HepG2 (cell line): ENCODE data around the gene TMEM87A. TPM values are rescaled to one million over a fixed set of nuclear protein-coding genes. Genes with fewer than 3 reads are reported as not detected.

Experiments
- GABPB1 ChIP-seq: IDR thresholded peaks from 2 replicates; pipeline ENCODE4 v1.6.1; 2016; ENCODE audit warnings: mild to moderate bottlenecking, missing genetic modification reagents, moderate library complexity, missing compliant biosample characterization
- GATA4 ChIP-seq: sonication (generic); IDR thresholded peaks from 2 replicates; pipeline ENCODE4 v1.6.1; 2016; ENCODE audit warnings: antibody characterized with exemption, low read depth, borderline replicate concordance
- KMT2A ChIP-seq: sonication (generic); formaldehyde crosslinking; IDR thresholded peaks from 2 replicates; pipeline ENCODE4 v1.4.0; 2020; ENCODE audit warnings: missing genetic modification reagents
- NFKBIZ ChIP-seq: IDR thresholded peaks from 2 replicates; pipeline ENCODE4 v1.6.1; 2018; ENCODE audit warnings: missing genetic modification reagents, missing compliant biosample characterization
- PITX1 ChIP-seq: sonication (generic); formaldehyde crosslinking; IDR thresholded peaks from 2 replicates; pipeline ENCODE4 v1.5.1; 2020; ENCODE audit warnings: mild to moderate bottlenecking, missing genetic modification reagents
- POGZ ChIP-seq: sonication (generic); formaldehyde crosslinking; IDR thresholded peaks from 2 replicates; pipeline ENCODE4 v1.4.0; 2020; ENCODE audit warnings: mild to moderate bottlenecking, missing genetic modification reagents
- RFXANK ChIP-seq: IDR thresholded peaks from 2 replicates; pipeline ENCODE4 v1.6.1; 2016
- SIX4 ChIP-seq: sonication (generic); formaldehyde crosslinking; IDR thresholded peaks from 2 replicates; pipeline ENCODE4 v1.4.0; 2020; ENCODE audit warnings: missing genetic modification reagents
- SMARCE1 ChIP-seq: fragments of 450-650 bp; IDR thresholded peaks from 2 replicates; pipeline ENCODE4 v1.6.1; 2017; ENCODE audit warnings: borderline replicate concordance
- ZFP36L1 ChIP-seq: sonication (generic); formaldehyde crosslinking; IDR thresholded peaks from 2 replicates; pipeline ENCODE4 v1.8.0; 2022; ENCODE audit warnings: mild to moderate bottlenecking, missing genetic modification reagents, moderate library complexity
- ZFP37 ChIP-seq: sonication (generic); formaldehyde crosslinking; IDR thresholded peaks from 2 replicates; pipeline ENCODE4 v1.4.0; 2020; ENCODE audit warnings: missing genetic modification reagents, borderline replicate concordance
- ZFP90 ChIP-seq: sonication (generic); formaldehyde crosslinking; IDR thresholded peaks from 2 replicates; pipeline ENCODE4 v1.8.0; 2022; ENCODE audit warnings: missing genetic modification reagents, mild to moderate bottlenecking, inconsistent platforms, borderline replicate concordance
- ZNF207 ChIP-seq: fragments of 450-650 bp; IDR thresholded peaks from 2 replicates; pipeline ENCODE4 v1.6.1; 2016; ENCODE audit warnings: antibody characterized with exemption, borderline replicate concordance
- ZNF253 ChIP-seq: sonication (generic); formaldehyde crosslinking; IDR thresholded peaks from 2 replicates; pipeline ENCODE4 v1.8.0; 2022; ENCODE audit warnings: mild to moderate bottlenecking, missing genetic modification reagents, borderline replicate concordance
- ZNF607 ChIP-seq: sonication (generic); formaldehyde crosslinking; IDR thresholded peaks from 2 replicates; pipeline ENCODE4 v1.5.1; 2020; ENCODE audit warnings: missing genetic modification reagents, mild to moderate bottlenecking, borderline replicate concordance
- ZNF879 ChIP-seq: sonication (generic); formaldehyde crosslinking; IDR thresholded peaks from 2 replicates; pipeline ENCODE4 v1.8.1; 2023; ENCODE audit warnings: missing genetic modification reagents
- ZSCAN30 ChIP-seq: sonication (generic); formaldehyde crosslinking; IDR thresholded peaks from 2 replicates; pipeline ENCODE4 v1.5.0; 2020; ENCODE audit warnings: mild to moderate bottlenecking, missing genetic modification reagents
- polyA plus RNA-seq, 8 experiments: library from polyadenylated mRNA; depleted of rRNA in 3 of 8; stranded (reverse) in 7 of 8; unstranded in 1 of 8; fragments of >200 nt; fragmentation: Illumina TruSeq in 4 of 8; extraction: Trizol in 4 of 8; gene quantifications; 2 replicates each; pipeline versions ENCODE4 v1.2.1 to v1.2.3, GENCODE V29; 2011 to 2016; ENCODE audit warnings: low read depth in 4 of 8, missing spikeins in 1 of 8, mixed read lengths in 1 of 8; ENCODE audit not compliant: insufficient read depth in 1 of 8
- total RNA-seq, 5 experiments: library from RNA; depleted of rRNA; stranded (reverse); fragments of >200 nt; fragmentation: Illumina TruSeq; extraction: Trizol; gene quantifications; 2 replicates each; pipeline ENCODE4 v1.2.3, GENCODE V29; 2016; ENCODE audit warnings: low read depth in 1 of 5
- TF ChIP-seq, protein P1 (sequence below): sonication (generic); formaldehyde crosslinking; conservative IDR thresholded peaks from 2 replicates; pipeline ENCODE4 v1.4.0; 2020; ENCODE audit warnings: missing genetic modification reagents
- TF ChIP-seq, protein P2 (sequence below): sonication (generic); formaldehyde crosslinking; IDR thresholded peaks from 2 replicates; pipeline ENCODE4 v1.8.0; 2022; ENCODE audit warnings: mild to moderate bottlenecking, missing genetic modification reagents
- TF ChIP-seq, protein P3 (sequence below): IDR thresholded peaks from 2 replicates; pipeline ENCODE4 v1.6.1; 2016; ENCODE audit warnings: control low read depth
- TF ChIP-seq, protein P4 (sequence below): sonication (generic); formaldehyde crosslinking; conservative IDR thresholded peaks from 2 replicates; pipeline ENCODE4 v1.4.0; 2020; ENCODE audit warnings: mild to moderate bottlenecking, missing genetic modification reagents, moderate library complexity

The TMEM87A gene
- total and polyA plus RNA-seq, 2 of the 13 experiments (the other 11 are each of a cell fraction or from before 2014, with no cell fraction given), result 20.2 to 42.8 TPM

DNA sequence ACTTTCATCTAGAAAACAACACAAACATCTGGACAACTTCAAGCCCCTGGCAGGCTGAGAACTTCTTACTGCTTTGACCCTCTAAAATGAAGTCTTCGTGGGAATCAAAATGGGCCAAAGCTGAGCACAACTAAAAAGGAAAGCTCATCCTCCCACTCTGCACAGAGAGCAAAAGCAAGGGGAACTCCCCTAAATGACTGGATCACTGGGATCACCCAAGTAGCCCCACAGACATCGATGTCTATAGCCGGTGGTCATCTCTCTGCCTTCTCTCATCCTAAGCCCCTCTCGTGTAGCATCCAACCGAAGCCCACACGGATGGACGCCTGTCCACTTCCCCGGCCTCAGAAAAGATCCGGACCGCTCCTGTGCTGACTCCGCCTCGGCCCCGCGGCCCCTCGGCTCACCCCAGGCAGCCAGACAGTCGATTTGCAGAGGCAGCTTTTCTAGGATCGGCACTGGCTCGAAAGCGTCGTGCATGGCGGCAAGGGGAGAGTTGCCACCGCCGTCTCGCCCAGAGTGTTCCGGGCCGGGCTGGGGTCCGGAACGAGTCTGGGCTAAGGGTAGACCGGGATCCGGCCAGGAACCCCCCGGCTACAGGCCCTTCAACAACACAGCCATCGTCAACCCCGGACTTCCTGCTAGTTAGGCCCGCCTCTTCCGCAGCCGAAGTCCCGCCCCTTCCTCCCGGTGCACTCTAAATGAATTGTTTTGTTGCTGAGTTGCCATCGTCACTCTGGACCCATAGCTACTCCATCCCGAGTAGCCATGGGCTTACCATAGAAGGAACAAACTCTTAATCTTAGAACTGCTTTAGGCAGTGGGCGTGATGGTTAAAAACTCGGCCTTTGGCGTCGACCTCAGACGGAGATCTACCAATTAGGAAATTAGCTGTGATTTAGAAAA is 65.3 kb downstream of the TMEM87A start, which contains the start of gene VPS39 (continued):
- TF ChIP-seq, protein P1, sequence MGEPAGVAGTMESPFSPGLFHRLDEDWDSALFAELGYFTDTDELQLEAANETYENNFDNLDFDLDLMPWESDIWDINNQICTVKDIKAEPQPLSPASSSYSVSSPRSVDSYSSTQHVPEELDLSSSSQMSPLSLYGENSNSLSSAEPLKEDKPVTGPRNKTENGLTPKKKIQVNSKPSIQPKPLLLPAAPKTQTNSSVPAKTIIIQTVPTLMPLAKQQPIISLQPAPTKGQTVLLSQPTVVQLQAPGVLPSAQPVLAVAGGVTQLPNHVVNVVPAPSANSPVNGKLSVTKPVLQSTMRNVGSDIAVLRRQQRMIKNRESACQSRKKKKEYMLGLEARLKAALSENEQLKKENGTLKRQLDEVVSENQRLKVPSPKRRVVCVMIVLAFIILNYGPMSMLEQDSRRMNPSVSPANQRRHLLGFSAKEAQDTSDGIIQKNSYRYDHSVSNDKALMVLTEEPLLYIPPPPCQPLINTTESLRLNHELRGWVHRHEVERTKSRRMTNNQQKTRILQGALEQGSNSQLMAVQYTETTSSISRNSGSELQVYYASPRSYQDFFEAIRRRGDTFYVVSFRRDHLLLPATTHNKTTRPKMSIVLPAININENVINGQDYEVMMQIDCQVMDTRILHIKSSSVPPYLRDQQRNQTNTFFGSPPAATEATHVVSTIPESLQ, result no peak
- TF ChIP-seq ZFP36L1 (CRISPR knock-in tag), result no peak
- TF ChIP-seq, protein P2, sequence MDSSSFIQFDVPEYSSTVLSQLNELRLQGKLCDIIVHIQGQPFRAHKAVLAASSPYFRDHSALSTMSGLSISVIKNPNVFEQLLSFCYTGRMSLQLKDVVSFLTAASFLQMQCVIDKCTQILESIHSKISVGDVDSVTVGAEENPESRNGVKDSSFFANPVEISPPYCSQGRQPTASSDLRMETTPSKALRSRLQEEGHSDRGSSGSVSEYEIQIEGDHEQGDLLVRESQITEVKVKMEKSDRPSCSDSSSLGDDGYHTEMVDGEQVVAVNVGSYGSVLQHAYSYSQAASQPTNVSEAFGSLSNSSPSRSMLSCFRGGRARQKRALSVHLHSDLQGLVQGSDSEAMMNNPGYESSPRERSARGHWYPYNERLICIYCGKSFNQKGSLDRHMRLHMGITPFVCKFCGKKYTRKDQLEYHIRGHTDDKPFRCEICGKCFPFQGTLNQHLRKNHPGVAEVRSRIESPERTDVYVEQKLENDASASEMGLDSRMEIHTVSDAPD (CRISPR knock-in tag), result no peak
- no peak for TF ChIP-seq ZSCAN30 (CRISPR knock-in tag)
- TF ChIP-seq SIX4, result no peak
- TF ChIP-seq, protein P3, sequence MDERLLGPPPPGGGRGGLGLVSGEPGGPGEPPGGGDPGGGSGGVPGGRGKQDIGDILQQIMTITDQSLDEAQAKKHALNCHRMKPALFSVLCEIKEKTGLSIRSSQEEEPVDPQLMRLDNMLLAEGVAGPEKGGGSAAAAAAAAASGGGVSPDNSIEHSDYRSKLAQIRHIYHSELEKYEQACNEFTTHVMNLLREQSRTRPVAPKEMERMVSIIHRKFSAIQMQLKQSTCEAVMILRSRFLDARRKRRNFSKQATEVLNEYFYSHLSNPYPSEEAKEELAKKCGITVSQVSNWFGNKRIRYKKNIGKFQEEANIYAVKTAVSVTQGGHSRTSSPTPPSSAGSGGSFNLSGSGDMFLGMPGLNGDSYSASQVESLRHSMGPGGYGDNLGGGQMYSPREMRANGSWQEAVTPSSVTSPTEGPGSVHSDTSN (CRISPR knock-in tag), result no peak
- TF ChIP-seq POGZ (CRISPR knock-in tag), result peak; percentile 86
- TF ChIP-seq ZNF879 (CRISPR knock-in tag), result no peak
- TF ChIP-seq, protein P4, sequence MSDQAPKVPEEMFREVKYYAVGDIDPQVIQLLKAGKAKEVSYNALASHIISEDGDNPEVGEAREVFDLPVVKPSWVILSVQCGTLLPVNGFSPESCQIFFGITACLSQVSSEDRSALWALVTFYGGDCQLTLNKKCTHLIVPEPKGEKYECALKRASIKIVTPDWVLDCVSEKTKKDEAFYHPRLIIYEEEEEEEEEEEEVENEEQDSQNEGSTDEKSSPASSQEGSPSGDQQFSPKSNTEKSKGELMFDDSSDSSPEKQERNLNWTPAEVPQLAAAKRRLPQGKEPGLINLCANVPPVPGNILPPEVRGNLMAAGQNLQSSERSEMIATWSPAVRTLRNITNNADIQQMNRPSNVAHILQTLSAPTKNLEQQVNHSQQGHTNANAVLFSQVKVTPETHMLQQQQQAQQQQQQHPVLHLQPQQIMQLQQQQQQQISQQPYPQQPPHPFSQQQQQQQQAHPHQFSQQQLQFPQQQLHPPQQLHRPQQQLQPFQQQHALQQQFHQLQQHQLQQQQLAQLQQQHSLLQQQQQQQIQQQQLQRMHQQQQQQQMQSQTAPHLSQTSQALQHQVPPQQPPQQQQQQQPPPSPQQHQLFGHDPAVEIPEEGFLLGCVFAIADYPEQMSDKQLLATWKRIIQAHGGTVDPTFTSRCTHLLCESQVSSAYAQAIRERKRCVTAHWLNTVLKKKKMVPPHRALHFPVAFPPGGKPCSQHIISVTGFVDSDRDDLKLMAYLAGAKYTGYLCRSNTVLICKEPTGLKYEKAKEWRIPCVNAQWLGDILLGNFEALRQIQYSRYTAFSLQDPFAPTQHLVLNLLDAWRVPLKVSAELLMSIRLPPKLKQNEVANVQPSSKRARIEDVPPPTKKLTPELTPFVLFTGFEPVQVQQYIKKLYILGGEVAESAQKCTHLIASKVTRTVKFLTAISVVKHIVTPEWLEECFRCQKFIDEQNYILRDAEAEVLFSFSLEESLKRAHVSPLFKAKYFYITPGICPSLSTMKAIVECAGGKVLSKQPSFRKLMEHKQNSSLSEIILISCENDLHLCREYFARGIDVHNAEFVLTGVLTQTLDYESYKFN (CRISPR knock-in tag), result peak; percentile 35; the same call in 1 of the 2 replicates
- TF ChIP-seq SMARCE1, result no peak
- TF ChIP-seq PITX1 (CRISPR knock-in tag), result peak; percentile 43; the same call in 1 of the 2 replicates
- TF ChIP-seq RFXANK, result no peak
- TF ChIP-seq ZNF253, result no peak
- TF ChIP-seq KMT2A (CRISPR knock-in tag), result peak; percentile 66; the same call in 1 of the 2 replicates
- peak; percentile 73; the same call in 1 of the 2 replicates for TF ChIP-seq ZFP90 (CRISPR knock-in tag)
- TF ChIP-seq GABPB1, result peak; percentile 95
- TF ChIP-seq NFKBIZ (CRISPR knock-in tag), result no peak
- TF ChIP-seq ZNF207, result no peak
- no peak for TF ChIP-seq ZFP37 (CRISPR knock-in tag)
- no peak; the same call in 1 of the 2 replicates for TF ChIP-seq ZNF607 (CRISPR knock-in tag)
- no peak for TF ChIP-seq GATA4
